PFSK-1 (cell line): ENCODE data around the gene DIAPH2.

Source experiments
- FOXP2 ChIP-seq: optimal IDR thresholded peaks from 2 replicates; pipeline ENCODE3; 2011; ENCODE audit warnings: borderline replicate concordance, control low read depth, inconsistent platforms; ENCODE audit not compliant: insufficient read depth; ENCODE audit errors: extremely low read length, extremely low read depth
- POLR2AphosphoS5 ChIP-seq: IDR thresholded peaks from 2 replicates; pipeline ENCODE4 v1.6.1; 2012; ENCODE audit warnings: low read depth, mild to moderate bottlenecking, control low read depth, low read length, moderate library complexity
- REST ChIP-seq, 2 experiments: IDR thresholded peaks; 2 replicates each; pipeline versions ENCODE4 v1.6.1 to v1.8.0; 2011 to 2012; ENCODE audit warnings: low read depth in 2 of 2, low read length in 2 of 2, control low read depth in 1 of 2, inconsistent platforms in 1 of 2, mild to moderate bottlenecking in 1 of 2, moderate library complexity in 1 of 2; ENCODE audit not compliant: insufficient read depth in 1 of 2
- SIN3A ChIP-seq: IDR thresholded peaks from 2 replicates; pipeline ENCODE4 v1.6.1; 2012; ENCODE audit warnings: mild to moderate bottlenecking, low read length, moderate library complexity, borderline replicate concordance; ENCODE audit not compliant: insufficient read depth
- TAF1 ChIP-seq: IDR thresholded peaks from 2 replicates; pipeline ENCODE4 v1.6.1; 2012; ENCODE audit warnings: low read length, control low read depth, borderline replicate concordance; ENCODE audit not compliant: insufficient read depth

Gene DIAPH2

GRCh38 chrX:96683997-96684338, 674 bp upstream of the DIAPH2 start:
- TF ChIP-seq TAF1: no peak
- no peak for TF ChIP-seq SIN3A
- TF ChIP-seq POLR2AphosphoS5: no peak
- no peak for TF ChIP-seq REST (IDR thresholded peaks at IDR 0.05; ENCODE audit: insufficient read depth in 1 of 2, low read depth in 2 of 2, low read length in 2 of 2)
- no peak for TF ChIP-seq FOXP2

- TF ChIP-seq TAF1: no peak
These were observed 813 bp downstream of the DIAPH2 start for GRCh38 chrX:96685210-96686099.

- no peak for TF ChIP-seq SIN3A
- TF ChIP-seq FOXP2: no peak
- TF ChIP-seq POLR2AphosphoS5: no peak
- no peak for TF ChIP-seq TAF1
These were observed 3.1 kb downstream of the DIAPH2 start for GRCh38 chrX:96687776-96688175.

- no peak for TF ChIP-seq REST (IDR thresholded peaks at IDR 0.05; ENCODE audit: insufficient read depth in 1 of 2, low read depth in 2 of 2, low read length in 2 of 2)
- TF ChIP-seq SIN3A: no peak
- TF ChIP-seq POLR2AphosphoS5: no peak
- no peak for TF ChIP-seq FOXP2
These were observed 4.1 kb downstream of the DIAPH2 start for GRCh38 chrX:96688789-96689188.

- TF ChIP-seq POLR2AphosphoS5 (no peak), SIN3A (no peak), REST (IDR thresholded peaks at IDR 0.05; ENCODE audit: insufficient read depth in 1 of 2, low read depth in 2 of 2, low read length in 2 of 2) (no peak), TAF1 (no peak)
These were observed 5.3 kb downstream of the DIAPH2 start for GRCh38 chrX:96689991-96690390.

- no peak for TF ChIP-seq FOXP2
- no peak for TF ChIP-seq POLR2AphosphoS5
- no peak for TF ChIP-seq SIN3A
- no peak for TF ChIP-seq TAF1
These were observed 7.8 kb downstream of the DIAPH2 start for GRCh38 chrX:96692454-96692853.

GRCh38 chrX:96692890-96693289, 8.2 kb downstream of the DIAPH2 start:
- TF ChIP-seq REST (IDR thresholded peaks at IDR 0.05; ENCODE audit: insufficient read depth in 1 of 2, low read depth in 2 of 2, low read length in 2 of 2): no peak
